ENCODE data around the gene CCDC150.

DNA sequence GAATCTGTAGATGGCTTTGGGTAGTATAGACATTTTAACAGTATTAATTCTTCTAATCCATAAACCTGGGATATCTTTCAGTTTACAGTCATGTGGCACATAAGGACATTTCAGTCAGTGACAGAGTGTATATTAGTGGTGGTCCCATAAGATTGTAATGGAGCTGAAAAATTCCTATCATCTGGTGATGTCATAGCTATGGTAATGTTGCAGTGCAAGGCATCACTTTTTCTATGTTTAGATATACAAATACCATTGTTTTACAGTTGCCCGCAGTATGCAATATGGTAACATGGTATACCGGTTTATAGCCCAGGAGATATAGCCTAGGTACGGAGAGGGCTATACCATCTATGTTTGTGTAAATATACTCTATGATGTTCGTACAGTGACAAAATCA, 9.7 kb downstream of the CCDC150 start:
- TF ChIP-seq, protein P1, sequence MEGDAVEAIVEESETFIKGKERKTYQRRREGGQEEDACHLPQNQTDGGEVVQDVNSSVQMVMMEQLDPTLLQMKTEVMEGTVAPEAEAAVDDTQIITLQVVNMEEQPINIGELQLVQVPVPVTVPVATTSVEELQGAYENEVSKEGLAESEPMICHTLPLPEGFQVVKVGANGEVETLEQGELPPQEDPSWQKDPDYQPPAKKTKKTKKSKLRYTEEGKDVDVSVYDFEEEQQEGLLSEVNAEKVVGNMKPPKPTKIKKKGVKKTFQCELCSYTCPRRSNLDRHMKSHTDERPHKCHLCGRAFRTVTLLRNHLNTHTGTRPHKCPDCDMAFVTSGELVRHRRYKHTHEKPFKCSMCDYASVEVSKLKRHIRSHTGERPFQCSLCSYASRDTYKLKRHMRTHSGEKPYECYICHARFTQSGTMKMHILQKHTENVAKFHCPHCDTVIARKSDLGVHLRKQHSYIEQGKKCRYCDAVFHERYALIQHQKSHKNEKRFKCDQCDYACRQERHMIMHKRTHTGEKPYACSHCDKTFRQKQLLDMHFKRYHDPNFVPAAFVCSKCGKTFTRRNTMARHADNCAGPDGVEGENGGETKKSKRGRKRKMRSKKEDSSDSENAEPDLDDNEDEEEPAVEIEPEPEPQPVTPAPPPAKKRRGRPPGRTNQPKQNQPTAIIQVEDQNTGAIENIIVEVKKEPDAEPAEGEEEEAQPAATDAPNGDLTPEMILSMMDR (conservative IDR thresholded peaks at IDR 0.05), result no peak
- TF ChIP-seq ZFX (IDR thresholded peaks at IDR 0.05), result no peak

All from C4-2B (cell line).